Measurements from ENCODE around the gene LRRC8C.
"Not testable (repeated sequence)": the region's sequence is repeated elsewhere in the genome, so short reads cannot be mapped to it uniquely, and the experiment has no call there.

Gene LRRC8C

DNA sequence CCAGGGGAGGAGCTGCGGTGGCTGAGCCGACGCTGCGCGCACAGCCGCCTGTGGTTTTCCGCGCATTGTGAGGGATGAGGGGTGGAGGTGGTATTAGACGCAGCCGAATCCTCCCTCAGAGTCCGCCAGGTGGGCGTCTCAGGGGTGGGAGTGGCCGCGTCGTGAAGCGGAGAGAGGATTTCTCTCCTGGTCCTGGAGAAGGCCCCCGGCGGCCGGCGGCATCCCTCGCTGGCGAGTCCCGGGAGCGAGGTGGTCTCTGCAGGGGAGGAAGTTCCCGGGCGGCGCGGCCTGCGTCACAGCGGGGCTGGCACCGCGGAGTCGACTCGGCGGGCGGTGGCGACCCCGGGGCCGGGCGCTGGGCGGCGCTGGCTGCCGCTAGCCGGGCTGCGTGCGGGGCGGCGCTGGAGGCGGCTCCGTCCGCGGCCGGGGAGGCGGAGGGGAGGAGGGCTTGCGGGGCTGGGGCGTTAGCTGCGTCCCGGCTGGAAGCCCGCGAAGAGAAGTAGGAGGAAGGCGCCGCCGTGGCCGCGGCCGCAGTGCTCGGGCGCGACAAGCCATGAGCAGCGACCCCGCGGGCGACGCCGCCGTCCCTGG, at the start of gene LRRC8C:
TSS of gene LRRC8C (plus strand) at position 464 of the 591 bp plus-strand sequence. CDS start 53,354 bp downstream, outside the sequence.
- Histone ChIP-seq H3K36me3 (ENCODE audit: control insufficient read depth, low read depth, low read length) (no peaks in the 10 kb centered on the region), H3K4me3 (ENCODE audit: low read length) (peak within 1 kb of the TSS; percentile 64), H3K27me3 (ENCODE audit: control insufficient read depth, insufficient read depth, low read length) (peaks cover 55% of the 10 kb centered on the region), H3K9ac (ENCODE audit: low read length) (peak within 1 kb of the TSS; percentile 28), H3K9me3 (ENCODE audit: control insufficient read depth, low read depth, low read length) (no peaks in the 10 kb centered on the region), H3K27ac (ENCODE audit: low read length) (no peak within 1 kb of the TSS), H3K4me1 (ENCODE audit: control insufficient read depth, low read depth, low read length) (peaks cover 11% of the 10 kb centered on the region)

DNA sequence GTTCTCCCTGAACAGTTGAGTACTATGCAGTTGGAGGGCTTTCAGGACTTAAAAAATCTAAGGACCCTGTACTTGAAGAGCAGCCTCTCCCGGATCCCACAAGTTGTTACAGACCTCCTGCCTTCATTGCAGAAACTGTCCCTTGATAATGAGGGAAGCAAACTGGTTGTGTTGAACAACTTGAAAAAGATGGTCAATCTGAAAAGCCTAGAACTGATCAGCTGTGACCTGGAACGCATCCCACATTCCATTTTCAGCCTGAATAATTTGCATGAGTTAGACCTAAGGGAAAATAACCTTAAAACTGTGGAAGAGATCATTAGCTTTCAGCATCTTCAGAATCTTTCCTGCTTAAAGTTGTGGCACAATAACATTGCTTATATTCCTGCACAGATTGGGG, 48.7 kb upstream of the LRRC8C start:
- no peaks in the 10 kb centered on the region for H3K9me3 ChIP-seq (ENCODE audit: control insufficient read depth, low read depth, low read length)
- H3K4me1 ChIP-seq (ENCODE audit: control insufficient read depth, low read depth, low read length) = peaks cover 3% of the 10 kb centered on the region
- H3K9ac ChIP-seq (ENCODE audit: low read length) = no peak overlapping the region
- H3K36me3 ChIP-seq (ENCODE audit: control insufficient read depth, low read depth, low read length) = peaks cover 24% of the 10 kb centered on the region
- H3K4me3 ChIP-seq (ENCODE audit: low read length) = no peak overlapping the region
- no peak overlapping the region for H3K27ac ChIP-seq (ENCODE audit: low read length)
- no peaks in the 10 kb centered on the region for H3K27me3 ChIP-seq (ENCODE audit: control insufficient read depth, insufficient read depth, low read length)

DNA sequence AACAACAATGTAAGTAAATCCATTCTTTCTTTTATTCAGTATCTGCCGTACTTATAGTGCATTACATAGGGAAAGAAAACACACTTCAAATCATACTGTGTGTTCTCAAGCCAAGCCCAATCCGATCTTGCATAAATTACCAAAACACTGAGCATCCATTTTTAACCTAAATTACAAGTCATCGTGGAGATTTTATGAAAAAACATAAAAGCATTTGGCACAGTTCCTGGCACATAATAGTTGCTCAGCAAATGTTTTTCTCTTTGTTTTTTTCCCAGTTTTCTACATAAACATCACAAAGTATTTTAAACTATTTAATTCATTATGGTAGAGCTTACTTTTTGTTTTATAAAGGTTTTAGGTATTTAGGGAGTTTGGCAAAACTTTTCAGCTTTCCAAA, 48.1 kb upstream of the LRRC8C start:
- H3K4me3 ChIP-seq (ENCODE audit: low read length) = no peak overlapping the region
- H3K27ac ChIP-seq (ENCODE audit: low read length) = no peak overlapping the region
- no peaks in the 10 kb centered on the region for H3K27me3 ChIP-seq (ENCODE audit: control insufficient read depth, insufficient read depth, low read length)
- H3K4me1 ChIP-seq (ENCODE audit: control insufficient read depth, low read depth, low read length) = peaks cover 9% of the 10 kb centered on the region
- peaks cover 23% of the 10 kb centered on the region for H3K36me3 ChIP-seq (ENCODE audit: control insufficient read depth, low read depth, low read length)
- no peak overlapping the region for H3K9ac ChIP-seq (ENCODE audit: low read length)
- no peaks in the 10 kb centered on the region for H3K9me3 ChIP-seq (ENCODE audit: control insufficient read depth, low read depth, low read length)

DNA sequence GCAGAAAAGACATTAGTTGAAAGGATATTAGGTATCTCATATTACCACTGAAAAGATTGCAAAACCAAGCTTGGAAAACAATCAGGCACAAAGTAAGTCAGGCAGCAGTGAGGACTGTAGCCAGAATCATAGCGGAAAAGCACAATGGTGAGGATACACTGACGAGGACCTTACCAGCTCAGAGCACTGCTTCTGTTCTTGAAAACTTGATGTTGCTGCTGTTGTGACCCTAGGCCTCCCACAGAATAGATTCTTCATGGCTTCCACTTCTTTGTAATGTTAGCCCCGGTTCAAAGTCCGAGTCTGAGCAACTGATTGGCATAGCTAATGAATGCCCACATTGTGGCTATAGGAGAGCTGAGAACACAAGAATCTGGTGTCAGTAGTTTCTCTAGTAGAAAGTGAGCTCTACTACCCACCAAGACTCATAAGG, 45.2 kb upstream of the LRRC8C start:
- Histone ChIP-seq H3K4me3 (ENCODE audit: low read length) (no peak overlapping the region), H3K4me1 (ENCODE audit: control insufficient read depth, low read depth, low read length) (peaks cover 9% of the 10 kb centered on the region), H3K9me3 (ENCODE audit: control insufficient read depth, low read depth, low read length) (no peaks in the 10 kb centered on the region), H3K27ac (ENCODE audit: low read length) (no peak overlapping the region), H3K36me3 (ENCODE audit: control insufficient read depth, low read depth, low read length) (peaks cover 14% of the 10 kb centered on the region), H3K9ac (ENCODE audit: low read length) (no peak overlapping the region), H3K27me3 (ENCODE audit: control insufficient read depth, insufficient read depth, low read length) (no peaks in the 10 kb centered on the region)

DNA sequence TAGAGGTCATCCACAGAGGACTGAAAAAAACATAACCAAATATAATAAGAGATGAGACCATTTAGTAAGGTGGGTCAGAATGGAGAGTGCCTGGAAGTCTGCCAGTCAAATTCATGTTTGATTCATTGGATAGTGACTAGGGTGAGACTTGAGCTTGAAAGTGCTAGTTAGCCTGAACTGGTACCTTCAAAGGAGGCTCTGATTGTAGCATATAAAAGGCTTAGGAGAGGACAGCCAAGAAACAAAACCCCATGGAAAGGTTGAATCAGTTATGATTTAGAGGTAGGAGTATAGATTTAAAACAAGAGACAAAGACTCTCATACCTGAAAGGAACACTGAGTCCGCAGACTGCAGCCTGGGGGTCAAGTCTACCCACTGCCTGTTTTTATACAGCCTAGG, 44.4 kb upstream of the LRRC8C start:
- H3K4me3 ChIP-seq (ENCODE audit: low read length) = no peak overlapping the region
- peaks cover 9% of the 10 kb centered on the region for H3K4me1 ChIP-seq (ENCODE audit: control insufficient read depth, low read depth, low read length)

DNA sequence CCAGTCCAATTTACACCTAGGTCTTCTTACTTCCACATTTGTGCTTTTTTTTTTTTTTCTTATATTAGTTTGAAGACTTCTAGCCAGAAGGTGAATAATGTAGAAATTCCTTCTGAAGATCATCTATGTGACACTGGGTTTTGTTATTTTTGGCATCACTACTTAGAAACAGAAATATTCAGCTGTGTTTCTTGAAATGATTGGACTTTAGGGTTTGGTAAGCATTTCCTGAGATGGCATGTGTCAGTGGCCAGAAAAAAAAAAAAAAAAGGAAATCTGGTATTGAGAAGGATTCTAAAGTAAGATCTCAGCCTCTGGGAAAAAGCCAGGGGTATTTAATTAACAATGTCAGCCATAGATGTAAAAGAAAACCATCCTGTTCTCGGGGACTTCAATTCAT, 43.4 kb upstream of the LRRC8C start:
- H3K9me3 ChIP-seq (ENCODE audit: control insufficient read depth, low read depth, low read length) = no peaks in the 10 kb centered on the region
- H3K4me1 ChIP-seq (ENCODE audit: control insufficient read depth, low read depth, low read length) = peaks cover 14% of the 10 kb centered on the region
- H3K4me3 ChIP-seq (ENCODE audit: low read length) = no peak overlapping the region
- H3K9ac ChIP-seq (ENCODE audit: low read length) = no peak overlapping the region
- no peak overlapping the region for H3K27ac ChIP-seq (ENCODE audit: low read length)
- H3K36me3 ChIP-seq (ENCODE audit: control insufficient read depth, low read depth, low read length) = no peaks in the 10 kb centered on the region
- H3K27me3 ChIP-seq (ENCODE audit: control insufficient read depth, insufficient read depth, low read length) = no peaks in the 10 kb centered on the region

More for the DNA sequence above, 44.4 kb upstream of the LRRC8C start:
- Histone ChIP-seq H3K27ac (ENCODE audit: low read length) (no peak overlapping the region), H3K27me3 (ENCODE audit: control insufficient read depth, insufficient read depth, low read length) (no peaks in the 10 kb centered on the region), H3K9ac (ENCODE audit: low read length) (no peak overlapping the region), H3K9me3 (ENCODE audit: control insufficient read depth, low read depth, low read length) (no peaks in the 10 kb centered on the region), H3K36me3 (ENCODE audit: control insufficient read depth, low read depth, low read length) (peaks cover 8% of the 10 kb centered on the region)

DNA sequence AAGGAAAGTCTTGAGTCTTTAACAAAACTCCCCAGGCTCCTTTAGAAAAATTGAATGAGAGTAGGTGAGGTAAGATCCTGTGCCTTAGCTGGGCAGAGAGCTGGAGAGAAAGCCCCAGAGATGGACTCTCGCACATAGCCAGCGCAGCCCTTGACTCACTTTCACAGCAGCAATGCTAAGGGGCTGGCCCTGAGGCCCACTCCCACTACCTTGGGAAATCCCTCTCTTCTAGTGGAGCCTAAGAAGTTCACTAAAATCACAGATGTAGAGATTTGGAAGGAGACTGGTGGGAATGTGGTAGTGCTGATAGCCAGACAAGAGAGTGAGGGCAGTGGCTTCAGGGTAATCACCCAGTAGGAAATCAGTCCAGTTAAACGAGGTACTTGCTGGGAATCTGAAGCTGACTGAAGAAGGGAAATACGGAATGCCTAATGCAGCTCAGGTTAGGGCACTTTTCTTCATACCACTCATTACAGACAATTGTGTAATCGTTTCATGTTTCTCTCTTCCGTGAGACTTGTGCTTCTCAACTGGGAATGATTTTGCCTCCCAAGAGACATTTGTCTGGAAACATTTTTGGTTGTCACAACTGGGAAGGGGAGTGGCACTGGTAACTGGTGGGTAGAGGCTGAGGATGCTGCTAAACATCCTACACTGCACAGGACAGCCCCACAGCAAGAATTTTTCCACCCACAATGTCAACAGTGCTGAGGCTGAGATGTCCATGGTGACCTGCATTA, 42.4 kb upstream of the LRRC8C start:
- Histone ChIP-seq H3K27ac (ENCODE audit: low read length) (no peak overlapping the region), H3K9ac (ENCODE audit: low read length) (no peak overlapping the region), H3K9me3 (ENCODE audit: control insufficient read depth, low read depth, low read length) (no peaks in the 10 kb centered on the region), H3K4me3 (ENCODE audit: low read length) (no peak overlapping the region), H3K4me1 (ENCODE audit: control insufficient read depth, low read depth, low read length) (peaks cover 16% of the 10 kb centered on the region), H3K36me3 (ENCODE audit: control insufficient read depth, low read depth, low read length) (no peaks in the 10 kb centered on the region), H3K27me3 (ENCODE audit: control insufficient read depth, insufficient read depth, low read length) (no peaks in the 10 kb centered on the region)

DNA sequence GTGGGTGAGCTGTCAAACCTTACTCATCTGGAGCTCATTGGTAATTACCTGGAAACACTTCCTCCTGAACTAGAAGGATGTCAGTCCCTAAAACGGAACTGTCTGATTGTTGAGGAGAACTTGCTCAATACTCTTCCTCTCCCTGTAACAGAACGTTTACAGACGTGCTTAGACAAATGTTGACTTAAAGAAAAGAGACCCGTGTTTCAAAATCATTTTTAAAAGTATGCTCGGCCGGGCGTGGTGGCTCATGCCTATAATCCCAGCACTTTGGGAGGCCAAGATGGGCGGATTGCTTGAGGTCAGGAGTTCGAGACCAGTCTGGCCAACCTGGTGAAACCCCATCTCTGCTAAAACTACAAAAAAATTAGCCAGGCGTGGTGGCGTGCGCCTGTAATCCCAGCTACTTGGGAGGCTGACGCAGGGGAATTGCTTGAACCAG, 40.0 kb upstream of the LRRC8C start:
- H3K9ac ChIP-seq (ENCODE audit: low read length); H3K27ac ChIP-seq (ENCODE audit: low read length); H3K4me3 ChIP-seq (ENCODE audit: low read length); H3K36me3 ChIP-seq (ENCODE audit: control insufficient read depth, low read depth, low read length); H3K27me3 ChIP-seq (ENCODE audit: control insufficient read depth, insufficient read depth, low read length); H3K9me3 ChIP-seq (ENCODE audit: control insufficient read depth, low read depth, low read length): not testable (repeated sequence)
- H3K4me1 ChIP-seq (ENCODE audit: control insufficient read depth, low read depth, low read length) = peaks cover 17% of the 10 kb centered on the region

DNA sequence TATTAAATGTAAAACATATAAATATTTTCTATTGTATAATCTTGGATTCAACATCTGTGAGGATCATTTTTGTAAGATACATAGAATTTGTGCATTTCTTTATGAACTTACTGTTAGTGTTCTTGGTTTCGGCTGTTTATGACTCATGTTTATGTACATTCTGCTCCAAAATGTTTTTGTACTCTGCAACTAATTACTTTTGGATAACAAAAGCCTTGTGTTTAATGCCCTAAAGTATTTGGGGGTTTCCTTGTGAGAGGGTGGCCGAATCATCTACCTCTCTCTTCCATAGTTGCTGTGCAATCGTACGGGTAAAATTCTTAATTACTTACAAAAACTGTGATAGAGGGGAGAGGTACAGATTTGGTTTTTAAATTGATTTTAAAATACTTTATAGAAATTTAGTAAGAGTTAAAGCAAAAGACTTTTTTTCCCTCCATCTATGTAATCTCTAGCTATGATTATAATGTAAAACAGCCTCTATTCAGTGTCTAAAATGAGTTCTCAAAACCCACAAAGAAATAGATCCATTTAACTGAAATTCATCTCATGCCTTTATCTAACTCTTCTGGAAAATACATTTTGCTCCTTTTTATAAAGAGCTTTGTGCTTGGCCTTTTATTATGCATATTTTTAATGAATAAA, 38.7 kb upstream of the LRRC8C start:
- Histone ChIP-seq H3K27ac (ENCODE audit: low read length) (no peak overlapping the region), H3K9me3 (ENCODE audit: control insufficient read depth, low read depth, low read length) (no peaks in the 10 kb centered on the region), H3K9ac (ENCODE audit: low read length) (no peak overlapping the region), H3K27me3 (ENCODE audit: control insufficient read depth, insufficient read depth, low read length) (no peaks in the 10 kb centered on the region), H3K4me1 (ENCODE audit: control insufficient read depth, low read depth, low read length) (peaks cover 30% of the 10 kb centered on the region), H3K36me3 (ENCODE audit: control insufficient read depth, low read depth, low read length) (no peaks in the 10 kb centered on the region), H3K4me3 (ENCODE audit: low read length) (no peak overlapping the region)

DNA sequence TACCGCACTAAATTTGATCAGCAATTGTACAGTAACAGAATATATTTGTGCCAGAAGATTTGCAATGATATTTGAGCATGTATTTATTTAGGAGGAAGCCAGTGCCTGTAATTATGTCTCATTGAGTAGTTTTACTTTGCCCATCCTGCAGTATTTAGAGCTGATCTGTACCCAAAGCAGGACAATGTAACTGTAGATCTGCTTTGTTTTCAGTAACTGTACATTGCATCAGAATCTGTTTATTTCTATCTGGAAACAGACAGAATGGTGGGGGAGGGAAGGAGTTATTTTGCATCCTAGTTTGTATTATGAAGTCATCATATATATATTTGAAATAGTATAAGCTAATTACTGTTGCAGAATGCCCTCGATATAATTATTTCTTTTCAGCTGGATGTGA, 36.2 kb upstream of the LRRC8C start:
- no peaks in the 10 kb centered on the region for H3K9me3 ChIP-seq (ENCODE audit: control insufficient read depth, low read depth, low read length)
- H3K27ac ChIP-seq (ENCODE audit: low read length) = no peak overlapping the region
- H3K9ac ChIP-seq (ENCODE audit: low read length) = no peak overlapping the region
- peaks cover 31% of the 10 kb centered on the region for H3K4me1 ChIP-seq (ENCODE audit: control insufficient read depth, low read depth, low read length)
- H3K36me3 ChIP-seq (ENCODE audit: control insufficient read depth, low read depth, low read length) = no peaks in the 10 kb centered on the region
- no peak overlapping the region for H3K4me3 ChIP-seq (ENCODE audit: low read length)
- H3K27me3 ChIP-seq (ENCODE audit: control insufficient read depth, insufficient read depth, low read length) = no peaks in the 10 kb centered on the region

DNA sequence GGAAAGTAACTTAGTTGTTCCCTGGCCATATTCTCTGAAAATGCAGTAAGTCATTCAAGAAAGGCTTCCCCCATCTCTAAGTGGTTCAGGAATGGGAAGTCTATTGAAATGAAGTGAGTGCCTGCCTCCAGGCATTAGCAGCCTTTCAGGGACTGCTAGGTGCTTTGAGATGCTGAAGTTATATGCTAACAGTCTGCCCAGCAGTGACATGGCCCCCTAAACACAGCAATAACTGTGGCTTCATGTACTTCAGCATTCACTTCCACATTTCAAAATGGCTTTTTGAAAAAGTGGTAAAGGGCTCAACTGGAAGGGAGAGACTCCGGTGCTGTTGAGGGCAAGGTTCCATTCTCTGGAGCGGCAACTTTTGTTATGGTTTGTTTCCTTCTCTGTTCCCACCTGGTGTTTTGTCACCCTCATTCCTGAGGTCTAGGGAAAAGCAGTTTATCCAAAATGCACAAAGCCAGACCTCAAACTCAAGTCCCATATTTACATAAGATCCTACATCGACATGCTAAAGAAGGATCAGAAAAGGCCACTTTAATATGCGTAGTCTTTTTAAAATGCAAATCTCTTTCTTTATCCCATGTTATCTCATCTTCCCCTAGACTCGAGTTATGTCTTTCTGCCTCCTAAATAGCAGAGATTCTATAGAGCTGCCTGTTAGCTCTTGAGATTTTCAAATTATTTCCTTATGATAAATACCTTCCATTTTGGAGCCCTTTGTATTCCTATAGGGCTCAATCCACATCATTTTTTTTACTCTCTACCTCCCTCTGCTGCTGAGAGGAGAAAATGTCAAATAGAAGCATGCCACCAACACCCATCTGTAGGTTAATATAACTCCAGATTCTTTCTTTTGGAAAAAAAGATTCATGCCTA, 34.2 kb upstream of the LRRC8C start:
- H3K27me3 ChIP-seq (ENCODE audit: control insufficient read depth, insufficient read depth, low read length) = no peaks in the 10 kb centered on the region
- peak overlapping the region; percentile 39 for H3K4me3 ChIP-seq (ENCODE audit: low read length)
- H3K4me1 ChIP-seq (ENCODE audit: control insufficient read depth, low read depth, low read length) = peaks cover 31% of the 10 kb centered on the region
- peak overlapping the region; percentile 8 for H3K9ac ChIP-seq (ENCODE audit: low read length)
- H3K9me3 ChIP-seq (ENCODE audit: control insufficient read depth, low read depth, low read length) = no peaks in the 10 kb centered on the region
- H3K27ac ChIP-seq (ENCODE audit: low read length) = peak overlapping the region; percentile 30
- no peaks in the 10 kb centered on the region for H3K36me3 ChIP-seq (ENCODE audit: control insufficient read depth, low read depth, low read length)
